ENCODE measurements around the gene RGS3.

The RGS3 gene

DNA sequence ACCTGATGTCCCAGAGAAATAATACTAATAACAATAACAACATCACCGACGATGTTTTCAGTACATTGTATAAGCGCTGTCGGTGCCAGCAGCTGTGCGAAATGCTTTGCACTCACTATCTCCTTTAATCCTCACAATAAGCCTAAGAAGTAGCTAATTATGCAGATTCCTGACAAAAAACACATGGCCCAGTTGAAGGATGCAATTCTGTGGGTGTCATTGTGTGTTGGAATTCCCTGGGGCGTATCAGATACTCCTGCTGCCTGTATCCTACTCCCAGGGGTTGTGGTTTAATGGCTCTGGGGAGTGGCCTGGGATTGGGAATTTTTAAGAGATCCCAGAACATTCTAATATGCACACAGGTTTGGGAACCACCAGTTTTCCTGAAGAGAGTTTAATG is 154.0 kb downstream of the RGS3 start:
- no peak for DNase-seq (ENCODE audit: extremely low read depth, low read depth)
- TF ChIP-seq, protein P1, sequence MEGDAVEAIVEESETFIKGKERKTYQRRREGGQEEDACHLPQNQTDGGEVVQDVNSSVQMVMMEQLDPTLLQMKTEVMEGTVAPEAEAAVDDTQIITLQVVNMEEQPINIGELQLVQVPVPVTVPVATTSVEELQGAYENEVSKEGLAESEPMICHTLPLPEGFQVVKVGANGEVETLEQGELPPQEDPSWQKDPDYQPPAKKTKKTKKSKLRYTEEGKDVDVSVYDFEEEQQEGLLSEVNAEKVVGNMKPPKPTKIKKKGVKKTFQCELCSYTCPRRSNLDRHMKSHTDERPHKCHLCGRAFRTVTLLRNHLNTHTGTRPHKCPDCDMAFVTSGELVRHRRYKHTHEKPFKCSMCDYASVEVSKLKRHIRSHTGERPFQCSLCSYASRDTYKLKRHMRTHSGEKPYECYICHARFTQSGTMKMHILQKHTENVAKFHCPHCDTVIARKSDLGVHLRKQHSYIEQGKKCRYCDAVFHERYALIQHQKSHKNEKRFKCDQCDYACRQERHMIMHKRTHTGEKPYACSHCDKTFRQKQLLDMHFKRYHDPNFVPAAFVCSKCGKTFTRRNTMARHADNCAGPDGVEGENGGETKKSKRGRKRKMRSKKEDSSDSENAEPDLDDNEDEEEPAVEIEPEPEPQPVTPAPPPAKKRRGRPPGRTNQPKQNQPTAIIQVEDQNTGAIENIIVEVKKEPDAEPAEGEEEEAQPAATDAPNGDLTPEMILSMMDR (IDR thresholded peaks at IDR 0.05; ENCODE audit: low read depth, low read length, missing control alignments): no peak
- H3K4me3 ChIP-seq (replicated peaks; ENCODE audit: low read depth, low read length): no peak overlapping the region

DNA sequence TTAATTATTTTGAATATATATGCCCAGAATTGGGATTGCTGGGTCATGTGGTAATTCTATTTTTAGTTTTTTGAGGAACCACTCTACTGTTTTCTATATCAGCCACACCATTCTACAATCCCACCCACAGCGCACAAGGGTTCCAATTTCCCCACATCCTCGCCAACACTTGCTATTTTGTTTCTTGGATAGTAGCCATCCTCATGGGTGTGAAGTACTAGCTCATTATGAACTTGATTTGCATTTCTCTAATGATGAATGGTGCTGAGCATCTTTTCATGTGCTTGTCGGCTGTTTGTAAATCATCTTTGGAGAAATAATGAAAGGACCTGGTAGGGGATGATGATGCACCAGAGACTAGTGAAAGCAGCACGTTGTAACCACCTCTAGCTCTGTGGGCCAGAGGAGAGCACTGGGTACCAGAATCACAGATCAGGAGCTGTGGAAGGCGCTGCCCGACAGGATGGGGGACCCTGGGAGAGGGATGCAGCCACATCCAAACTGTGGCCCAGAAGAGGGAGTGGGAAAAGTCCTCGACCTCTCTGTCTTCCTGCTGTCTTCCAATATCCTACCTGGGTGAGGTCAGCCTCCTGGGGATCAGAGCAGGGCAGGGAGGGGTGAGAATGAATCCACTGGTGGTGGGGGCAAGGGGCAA is 155.4 kb downstream of the RGS3 start:
- H3K4me3 ChIP-seq (replicated peaks; ENCODE audit: low read depth, low read length): no peak overlapping the region
- TF ChIP-seq, protein P1 (IDR thresholded peaks at IDR 0.05; ENCODE audit: low read depth, low read length, missing control alignments): no peak
- DNase-seq (ENCODE audit: extremely low read depth, low read depth): no peak

DNA sequence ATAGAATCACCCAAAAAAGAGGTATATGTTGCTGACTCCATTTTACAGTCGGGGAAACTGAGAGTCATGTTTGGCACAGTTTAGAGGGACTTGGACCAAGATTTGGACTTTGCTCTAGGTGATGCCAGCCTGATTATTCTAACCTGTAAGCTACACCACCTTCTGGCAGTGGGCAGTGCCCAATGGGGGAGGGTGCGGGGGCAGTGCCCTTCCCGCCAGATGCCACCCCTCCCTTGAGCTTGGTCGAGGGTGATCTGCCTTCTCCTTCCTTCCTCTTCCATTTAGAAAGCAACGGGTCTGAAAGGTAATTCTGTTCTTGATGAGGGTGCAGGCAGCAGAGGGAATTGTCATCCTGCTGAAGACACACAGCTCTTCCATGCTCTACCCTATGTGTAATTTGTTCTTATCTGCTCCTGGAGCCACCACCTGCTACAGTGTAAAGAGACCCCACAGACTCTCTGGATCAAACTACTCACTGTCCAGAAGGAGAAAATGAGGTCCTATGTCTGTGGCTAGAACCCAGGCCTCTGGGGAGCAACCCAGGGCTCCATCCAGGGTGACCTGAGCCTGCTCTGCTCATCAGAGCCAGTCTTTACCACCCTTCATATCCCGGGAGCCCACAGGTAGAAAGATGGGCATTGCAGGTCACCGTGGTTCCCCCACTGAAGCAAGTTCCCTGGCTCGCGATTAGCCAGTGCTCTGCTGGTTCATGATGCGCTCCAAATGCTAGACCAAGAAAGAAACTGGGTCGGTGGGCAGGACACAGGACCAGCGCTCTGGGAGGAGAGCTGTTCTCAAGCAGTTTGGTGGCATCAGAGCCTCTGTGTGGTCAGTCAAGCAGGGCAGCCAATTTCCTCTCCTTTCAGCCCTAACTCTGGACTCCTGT is 156.2 kb downstream of the RGS3 start:
- DNase-seq (ENCODE audit: extremely low read depth, low read depth): no peak
- TF ChIP-seq, protein P1 (IDR thresholded peaks at IDR 0.05; ENCODE audit: low read depth, low read length, missing control alignments): no peak
- peak overlapping the region; percentile 30 for H3K4me3 ChIP-seq (replicated peaks; ENCODE audit: low read depth, low read length)

DNA sequence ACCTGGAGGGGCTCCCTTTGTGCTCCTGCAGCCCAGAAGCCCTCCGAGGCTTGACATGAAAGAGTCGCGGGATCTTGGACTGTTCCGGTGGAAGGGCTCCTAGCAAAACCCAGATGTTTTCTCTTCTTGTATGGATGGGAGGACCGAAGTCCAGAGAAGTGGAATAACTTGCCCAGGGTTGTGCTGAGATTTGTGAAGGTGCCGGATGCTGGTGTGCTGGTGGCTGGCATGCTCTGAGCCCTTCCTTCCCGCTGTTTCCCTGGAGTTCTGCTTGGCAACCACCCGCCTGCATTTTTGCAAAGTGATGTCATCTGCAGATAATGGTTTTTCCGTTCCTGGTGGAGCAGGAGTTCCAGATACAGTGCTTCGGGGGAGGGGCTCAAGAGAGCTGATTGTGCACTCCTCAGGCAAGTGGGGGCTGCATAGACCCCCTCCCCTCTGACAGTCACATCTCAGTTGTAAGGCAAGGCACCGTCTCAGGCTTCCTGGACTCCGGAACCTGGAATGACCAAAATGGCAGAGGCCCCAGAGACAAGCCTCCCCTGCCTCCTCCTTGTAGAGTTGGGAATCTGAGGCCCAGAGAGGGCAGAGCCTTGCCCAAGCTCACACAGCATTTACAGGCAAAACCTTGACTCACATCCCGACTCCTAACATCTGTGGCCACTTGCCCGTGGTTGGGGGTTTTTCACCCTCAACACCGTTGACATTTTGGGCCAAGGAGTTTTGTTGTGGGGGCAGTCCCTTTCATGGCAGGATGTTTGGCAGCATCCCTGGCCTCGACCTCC is 157.0 kb downstream of the RGS3 start:
- peak overlapping the region; percentile 30 for H3K4me3 ChIP-seq (replicated peaks; ENCODE audit: low read depth, low read length)
- DNase-seq (ENCODE audit: extremely low read depth, low read depth): peak; percentile 93
- TF ChIP-seq, protein P1 (IDR thresholded peaks at IDR 0.05; ENCODE audit: low read depth, low read length, missing control alignments): no peak

DNA sequence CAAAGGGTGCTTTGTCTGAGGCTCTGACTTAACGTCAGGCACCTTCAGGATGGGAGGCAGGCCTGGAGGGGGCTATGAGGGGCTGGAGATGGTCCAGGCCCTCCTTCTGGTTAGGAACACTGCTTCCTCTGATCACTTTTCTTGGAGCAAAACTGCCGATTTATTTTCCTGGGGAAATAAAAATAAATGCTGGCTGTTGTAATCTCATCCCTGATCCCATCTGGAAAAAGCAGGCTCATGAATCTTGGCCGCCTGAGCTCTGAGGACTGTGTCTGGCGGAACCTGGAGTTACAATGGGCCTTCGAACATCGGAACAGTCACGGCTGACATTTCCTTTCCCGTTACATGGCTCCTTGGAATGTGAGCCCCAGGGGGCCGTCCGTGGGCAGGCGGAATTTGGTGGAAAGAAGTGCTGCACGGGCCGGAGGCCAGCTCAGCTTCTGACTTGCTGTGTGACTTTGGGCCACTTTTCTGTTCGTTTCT is 157.8 kb downstream of the RGS3 start:
- DNase-seq (ENCODE audit: extremely low read depth, low read depth): peak; percentile 68
- H3K4me3 ChIP-seq (replicated peaks; ENCODE audit: low read depth, low read length): no peak overlapping the region
- TF ChIP-seq, protein P1 (IDR thresholded peaks at IDR 0.05; ENCODE audit: low read depth, low read length, missing control alignments): no peak

DNA sequence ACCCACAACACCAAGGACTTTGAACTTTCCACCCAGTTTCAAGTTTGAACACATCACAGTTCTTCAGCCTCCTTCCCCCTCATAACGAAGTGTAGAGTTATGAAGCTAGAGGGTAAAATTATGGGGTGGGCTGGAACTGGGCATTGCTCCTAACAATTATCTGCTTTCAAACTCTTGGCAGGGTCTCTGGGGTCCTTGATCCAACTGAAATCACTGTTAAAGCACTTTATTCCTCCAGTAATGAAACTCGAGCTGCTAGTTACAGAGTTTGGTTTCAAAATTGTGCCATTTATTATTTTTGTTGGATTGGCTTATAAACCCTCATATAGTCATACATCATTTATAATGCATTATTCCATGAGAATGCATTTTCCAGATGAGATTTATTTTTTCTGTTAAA is 158.5 kb downstream of the RGS3 start:
- no peak overlapping the region for H3K4me3 ChIP-seq (replicated peaks; ENCODE audit: low read depth, low read length)
- TF ChIP-seq, protein P1 (IDR thresholded peaks at IDR 0.05; ENCODE audit: low read depth, low read length, missing control alignments): no peak
- DNase-seq (ENCODE audit: extremely low read depth, low read depth): no peak
